CD4-positive, alpha-beta T cell (primary cell): ENCODE measurements around the gene UBL4A. TPM values are rescaled to one million over a fixed set of nuclear protein-coding genes. Genes with fewer than 3 reads are reported as not detected.

Source experiments
- ATAC-seq: fragments of 200-7000 bp; cut with Tn5 transposase; one replicate; pipeline ENCODE4 v1.10.0; 2022; ENCODE audit warnings: mild to moderate bottlenecking; ENCODE audit not compliant: poor library complexity
- CTCF ChIA-PET: fragments of 350-600 bp; sonication (Branson Sonifier 250); formaldehyde crosslinking; loops from one replicate; lab custom pipeline; 2021; ENCODE audit warnings: antibody characterized with exemption, inconsistent platforms; lab: Charles Lee
- POLR2A ChIA-PET: fragments of 350-600 bp; sonication (Branson Sonifier 250); formaldehyde crosslinking; loops from one replicate; lab custom pipeline; 2021; ENCODE audit warnings: antibody characterized with exemption, inconsistent platforms; lab: Charles Lee
- DNase-seq, 14 experiments: peaks; one replicate each; pipeline ENCODE4 v3.0.0-alpha.2; 2013 to 2020; ENCODE audit warnings: mixed read lengths in 2 of 14
- H3K27ac ChIP-seq, 2 donors: one replicate each; pipeline versions ENCODE4 v1.5.1 to v1.7.0; 2013; ENCODE audit warnings: low read length in 2 of 2, low read depth in 1 of 2, mild to moderate bottlenecking in 1 of 2
- H3K27me3 ChIP-seq, 2 experiments: 1 replicate in 1 of 2; 2 replicates in 1 of 2; pipeline versions ENCODE4 v1.6.1 to v1.7.0; 2013; ENCODE audit warnings: low read length in 2 of 2, control low read depth in 1 of 2, mild to moderate bottlenecking in 1 of 2, moderate library complexity in 1 of 2; ENCODE audit not compliant: insufficient read depth in 2 of 2, control insufficient read depth in 1 of 2
- H3K36me3 ChIP-seq: one replicate; pipeline ENCODE4 v1.6.1; 2013; ENCODE audit warnings: low read length, control low read depth; ENCODE audit not compliant: insufficient read depth
- H3K4me1 ChIP-seq: one replicate; pipeline ENCODE4 v1.6.1; 2013; ENCODE audit warnings: low read length, control low read depth; ENCODE audit not compliant: insufficient read depth
- H3K4me3 ChIP-seq: one replicate; pipeline ENCODE4 v1.5.1; 2013; ENCODE audit warnings: mild to moderate bottlenecking, low read length, moderate library complexity
- H3K9me3 ChIP-seq, 2 experiments: 1 replicate in 1 of 2; 2 replicates in 1 of 2; pipeline versions ENCODE4 v1.6.1 to v1.7.0; 2013; ENCODE audit warnings: low read length in 2 of 2, mild to moderate bottlenecking in 2 of 2, control low read depth in 1 of 2, moderate library complexity in 1 of 2; ENCODE audit not compliant: control insufficient read depth in 1 of 2, insufficient read depth in 1 of 2
- H3K27ac Mint-ChIP-seq: one replicate; pipeline ENCODE4 v1.8.0; 2020; ENCODE audit warnings: mixed read lengths
- H3K27me3 Mint-ChIP-seq: one replicate; pipeline ENCODE4 v1.8.0; 2021; ENCODE audit warnings: mixed read lengths
- H3K36me3 Mint-ChIP-seq: one replicate; pipeline ENCODE4 v1.8.0; 2021; ENCODE audit warnings: low read depth, mixed read lengths
- H3K4me1 Mint-ChIP-seq: one replicate; pipeline ENCODE4 v1.8.0; 2021; ENCODE audit warnings: low read depth, mixed read lengths
- H3K4me3 Mint-ChIP-seq: one replicate; pipeline ENCODE4 v1.8.0; 2020; ENCODE audit warnings: mild to moderate bottlenecking, mixed read lengths
- H3K9me3 Mint-ChIP-seq: one replicate; pipeline ENCODE4 v1.8.0; 2020; ENCODE audit warnings: mixed read lengths
- intact Hi-C, 2 experiments: fragments of 100-400 bp; cut with DNase I in 1 of 2; cut with micrococcal nuclease in 1 of 2; formaldehyde crosslinking; loops; one replicate each; pipeline versions ENCODE4 v1.15.1 to v1.9.0; 2023 to 2025; cut with DNase I, micrococcal nuclease
- total RNA-seq, 174 experiments: library from RNA in 2 of 174; stranded (reverse) in 2 of 174; gene quantifications; one replicate each; pipeline ENCODE4 v1.2.3 and lab custom pipeline; 2021 to 2026
- TF ChIP-seq, protein P1 (sequence below): fragments of 200-600 bp; IDR thresholded peaks from one replicate; pipeline ENCODE4 v1.8.0; 2022; ENCODE audit warnings: antibody characterized with exemption, mild to moderate bottlenecking

UBL4A gene
- total RNA-seq, 2 experiments from 2014 or later, result 6.6 to 8.9 TPM

DNA sequence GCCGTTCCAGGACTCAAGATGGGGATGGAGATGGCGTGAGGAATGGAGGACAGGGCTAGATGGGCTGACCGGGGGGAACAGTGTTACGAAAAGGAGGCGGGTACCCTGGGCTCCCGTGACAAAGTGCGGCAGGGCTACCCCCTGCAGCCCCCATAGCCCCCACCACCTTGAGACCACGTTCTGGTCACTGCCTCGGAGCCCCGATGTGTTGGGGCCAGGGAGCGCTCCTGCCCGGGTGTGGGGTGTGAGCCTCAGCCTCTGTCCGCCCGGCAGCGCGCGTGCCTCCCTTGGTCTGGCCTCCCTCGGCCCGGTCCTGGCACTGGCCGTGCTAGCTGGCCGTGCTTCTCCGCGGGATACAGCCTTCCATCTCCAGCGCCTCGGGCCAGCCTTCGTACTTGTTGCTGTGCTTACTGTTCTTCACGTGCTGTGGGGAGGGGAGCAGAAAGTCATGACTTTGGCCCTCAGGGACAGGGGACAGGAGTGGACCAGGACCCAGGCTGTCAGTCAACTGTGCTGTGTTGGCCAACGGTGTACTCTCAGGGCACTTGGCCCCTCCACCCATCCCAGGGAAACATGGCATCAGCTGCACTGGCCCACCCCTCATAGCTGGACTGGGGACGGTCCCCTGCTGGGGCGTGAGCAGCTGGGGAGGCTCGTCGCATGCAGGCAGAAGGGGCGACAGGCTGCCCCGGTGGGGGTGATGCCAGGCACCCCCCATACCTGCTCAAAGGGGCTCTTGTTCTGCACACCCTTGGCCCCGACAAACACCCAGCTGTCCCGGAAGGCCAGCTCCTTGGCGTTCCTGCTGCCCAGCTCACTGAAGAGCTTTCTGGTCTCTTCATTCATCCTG is 20.3 kb upstream of the UBL4A start:
- H3K27ac ChIP-seq, result no peak overlapping the region
- ATAC-seq (no peak), DNase-seq (no peak)
- CTCF ChIA-PET, result no interaction called here
- peaks cover 8% of the 10 kb centered on the region for H3K4me1 ChIP-seq
- Mint-ChIP-seq H3K36me3 (peaks cover 15% of the 10 kb centered on the region), H3K4me1 (peaks cover 6% of the 10 kb centered on the region), H3K9me3 (no peaks in the 10 kb centered on the region), H3K4me3 (no peak overlapping the region), H3K27ac (no peak overlapping the region), H3K27me3 (no peaks in the 10 kb centered on the region)
- TF ChIP-seq, protein P1, sequence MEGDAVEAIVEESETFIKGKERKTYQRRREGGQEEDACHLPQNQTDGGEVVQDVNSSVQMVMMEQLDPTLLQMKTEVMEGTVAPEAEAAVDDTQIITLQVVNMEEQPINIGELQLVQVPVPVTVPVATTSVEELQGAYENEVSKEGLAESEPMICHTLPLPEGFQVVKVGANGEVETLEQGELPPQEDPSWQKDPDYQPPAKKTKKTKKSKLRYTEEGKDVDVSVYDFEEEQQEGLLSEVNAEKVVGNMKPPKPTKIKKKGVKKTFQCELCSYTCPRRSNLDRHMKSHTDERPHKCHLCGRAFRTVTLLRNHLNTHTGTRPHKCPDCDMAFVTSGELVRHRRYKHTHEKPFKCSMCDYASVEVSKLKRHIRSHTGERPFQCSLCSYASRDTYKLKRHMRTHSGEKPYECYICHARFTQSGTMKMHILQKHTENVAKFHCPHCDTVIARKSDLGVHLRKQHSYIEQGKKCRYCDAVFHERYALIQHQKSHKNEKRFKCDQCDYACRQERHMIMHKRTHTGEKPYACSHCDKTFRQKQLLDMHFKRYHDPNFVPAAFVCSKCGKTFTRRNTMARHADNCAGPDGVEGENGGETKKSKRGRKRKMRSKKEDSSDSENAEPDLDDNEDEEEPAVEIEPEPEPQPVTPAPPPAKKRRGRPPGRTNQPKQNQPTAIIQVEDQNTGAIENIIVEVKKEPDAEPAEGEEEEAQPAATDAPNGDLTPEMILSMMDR, result no peak
- intact Hi-C loops, result no loop called here
- peaks cover 26% of the 10 kb centered on the region for H3K36me3 ChIP-seq
- no peaks in the 10 kb centered on the region for H3K27me3 ChIP-seq
- H3K9me3 ChIP-seq, result no peaks in the 10 kb centered on the region
- POLR2A ChIA-PET, result no interaction called here
- H3K4me3 ChIP-seq, result no peak overlapping the region

DNA sequence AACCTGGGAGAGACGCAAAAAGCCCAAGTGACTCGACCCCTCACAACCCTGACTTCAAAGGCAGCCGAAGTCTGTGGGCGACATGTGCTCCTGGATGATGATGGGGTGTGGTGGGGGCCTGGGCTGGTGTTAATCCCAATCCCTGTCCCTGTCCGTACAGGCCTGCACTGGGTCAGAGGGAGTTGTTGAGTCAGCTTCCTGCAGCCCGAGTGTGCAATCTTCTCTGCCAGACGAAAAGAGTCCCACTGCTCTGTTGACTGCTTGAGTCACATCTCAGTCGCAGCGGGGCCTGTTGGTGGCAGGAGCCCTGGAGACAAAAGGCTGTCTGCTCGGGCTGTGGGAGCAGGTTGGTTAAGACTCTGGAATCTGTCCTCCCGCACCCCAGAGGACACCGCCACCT is 19.3 kb upstream of the UBL4A start:
- ATAC-seq (no peak), DNase-seq (no peak)
- no peaks in the 10 kb centered on the region for H3K27me3 ChIP-seq
- intact Hi-C loops, result no loop called here
- Mint-ChIP-seq H3K4me1 (peaks cover under 1% of the 10 kb centered on the region), H3K36me3 (peaks cover 10% of the 10 kb centered on the region), H3K27me3 (no peaks in the 10 kb centered on the region), H3K9me3 (no peaks in the 10 kb centered on the region), H3K4me3 (no peak overlapping the region), H3K27ac (no peak overlapping the region)
- no peaks in the 10 kb centered on the region for H3K9me3 ChIP-seq
- TF ChIP-seq, protein P1, result no peak
- H3K36me3 ChIP-seq, result peaks cover 26% of the 10 kb centered on the region
- POLR2A ChIA-PET, result no interaction called here
- H3K27ac ChIP-seq, result no peak overlapping the region
- H3K4me3 ChIP-seq, result no peak overlapping the region
- CTCF ChIA-PET, result no interaction called here
- no peaks in the 10 kb centered on the region for H3K4me1 ChIP-seq

DNA sequence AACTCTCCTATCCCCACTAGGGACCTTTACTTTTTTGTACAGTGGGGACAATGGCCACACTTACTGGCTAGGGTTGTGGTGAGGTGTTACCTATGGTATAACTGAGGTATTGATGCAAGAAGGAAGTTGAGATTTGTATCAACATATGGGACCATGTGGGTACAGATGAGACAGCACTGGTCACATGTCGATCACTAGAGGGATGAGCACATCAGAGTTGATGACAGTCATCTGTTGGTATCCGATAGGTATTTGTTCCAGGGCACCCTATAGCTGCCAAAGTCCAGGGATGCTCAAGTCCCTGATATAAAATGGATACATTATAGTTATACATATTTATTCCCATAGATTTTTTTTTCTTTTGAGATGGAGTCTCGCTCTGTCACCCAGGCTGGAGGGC is 16.6 kb upstream of the UBL4A start:
- Histone ChIP-seq H3K9me3 (no peaks in the 10 kb centered on the region), H3K4me1 (no peaks in the 10 kb centered on the region), H3K27me3 (no peaks in the 10 kb centered on the region), H3K27ac (no peak overlapping the region), H3K4me3 (no peak overlapping the region), H3K36me3 (peaks cover 15% of the 10 kb centered on the region)
- ChIA-PET POLR2A (interaction anchor here (1.2 kb wide), 1 partner anchor 12 kb away, joined by 3 read pairs; no protein-coding TSS in a partner anchor), CTCF (interaction anchor here (0.7 kb wide), 1 partner anchor 10 kb away, joined by 3 read pairs; no protein-coding TSS in a partner anchor)
- Mint-ChIP-seq H3K27ac (no peak overlapping the region), H3K36me3 (peaks cover 5% of the 10 kb centered on the region), H3K4me1 (no peaks in the 10 kb centered on the region), H3K27me3 (no peaks in the 10 kb centered on the region), H3K9me3 (no peaks in the 10 kb centered on the region), H3K4me3 (no peak overlapping the region)
- no peak for DNase-seq
- no peak for ATAC-seq
- TF ChIP-seq, protein P1, result no peak
- intact Hi-C loops, result no loop called here
